A673 (cell line): ENCODE results near the gene SHISAL1. TPM values are rescaled to one million over a fixed set of nuclear protein-coding genes. Genes with fewer than 3 reads are reported as not detected.
A peak's percentile ranks its signal among the peaks of the same experiment; 100 is the strongest.

Experiments
- BruUV-seq: library from RNA; stranded (reverse); fragments of 400-500 nt; replicated peaks from 2 replicates; lab custom pipeline; 2021; lab: Mats Ljungman, UMichigan
- CTCF ChIA-PET: fragments of 300-600 bp; sonication (Branson Sonifier 250); formaldehyde crosslinking; loops from one replicate; lab custom pipeline; 2022; ENCODE audit warnings: antibody characterized with exemption; lab: Charles Lee
- POLR2A ChIA-PET: fragments of 300-600 bp; sonication (Branson Sonifier 250); formaldehyde crosslinking; loops from one replicate; lab custom pipeline; 2022; ENCODE audit warnings: antibody characterized with exemption; ENCODE audit not compliant: low non-redundant PET; lab: Charles Lee
- DNase-seq: peaks from one replicate; pipeline ENCODE4 v3.0.0-alpha.2; 2015; ENCODE audit warnings: low spot score
- H3K27ac ChIP-seq: fragments of 200-600 bp; sonication (generic); 2 replicates; pipeline ENCODE4 v1.5.1; 2016; ENCODE audit warnings: mixed run types, low read depth, mild to moderate bottlenecking, mixed read lengths, antibody characterized with exemption, low read length; ENCODE audit not compliant: poor library complexity, severe bottlenecking
- H3K27me3 ChIP-seq: fragments of 200-600 bp; sonication (generic); replicated peaks from 2 replicates; pipeline ENCODE4 v1.6.1; 2017; ENCODE audit warnings: mixed run types, low read depth, mild to moderate bottlenecking, mixed read lengths, antibody characterized with exemption, low read length; ENCODE audit not compliant: insufficient read depth, poor library complexity
- H3K36me3 ChIP-seq: fragments of 200-600 bp; sonication (generic); 2 replicates; pipeline ENCODE4 v1.6.1; 2016; ENCODE audit warnings: mixed run types, mild to moderate bottlenecking, mixed read lengths, antibody characterized with exemption, low read length; ENCODE audit not compliant: insufficient read depth, poor library complexity, severe bottlenecking
- H3K4me1 ChIP-seq: fragments of 200-600 bp; sonication (generic); 2 replicates; pipeline ENCODE4 v1.6.1; 2017; ENCODE audit warnings: mixed run types, mild to moderate bottlenecking, mixed read lengths, antibody characterized with exemption, low read length; ENCODE audit not compliant: insufficient read depth, poor library complexity, severe bottlenecking
- H3K4me3 ChIP-seq: fragments of 200-600 bp; sonication (generic); 2 replicates; pipeline ENCODE4 v1.5.1; 2016; ENCODE audit warnings: low read depth, mixed run types, mild to moderate bottlenecking, mixed read lengths, low read length; ENCODE audit not compliant: poor library complexity, severe bottlenecking
- H3K9me3 ChIP-seq: fragments of 200-600 bp; sonication (generic); 2 replicates; pipeline ENCODE4 v1.6.1; 2016; ENCODE audit warnings: mixed run types, low read depth, mild to moderate bottlenecking, mixed read lengths, antibody characterized with exemption, low read length; ENCODE audit not compliant: poor library complexity, severe bottlenecking
- CTCF ChIP-seq: fragments of 300-800, 200-600 bp; sonication (generic); conservative IDR thresholded peaks from 2 replicates; pipeline ENCODE4 v1.5.1; 2017; ENCODE audit warnings: low read depth, mild to moderate bottlenecking, antibody characterized with exemption, low read length, moderate library complexity, mixed read lengths
- EZH2 ChIP-seq: fragments of 200-600 bp; sonication (generic); IDR thresholded peaks from 2 replicates; pipeline ENCODE4 v1.6.1; 2017; ENCODE audit warnings: borderline replicate concordance, low read depth, mild to moderate bottlenecking, mixed read lengths, antibody characterized with exemption, low read length; ENCODE audit not compliant: poor library complexity, severe bottlenecking
- intact Hi-C: fragments of 100-400 bp; cut with micrococcal nuclease; formaldehyde crosslinking; loops from one replicate; pipeline ENCODE4 v1.10.0; 2022; ENCODE audit not compliant: unreplicated experiment
- total RNA-seq: library from RNA; stranded (reverse); gene quantifications from 2 replicates; pipeline ENCODE4 v1.2.3, GENCODE V29; 2021

The SHISAL1 gene
- total RNA-seq, 1 experiment from 2014 or later = 1.8 TPM

- intact Hi-C loops = no loop called here
- Histone ChIP-seq H3K9me3 (no peaks in the 10 kb centered on the region), H3K4me3 (no peak overlapping the region), H3K27ac (peak overlapping the region; percentile 79), H3K27me3 (no peaks in the 10 kb centered on the region), H3K36me3 (no peaks in the 10 kb centered on the region), H3K4me1 (peaks cover 56% of the 10 kb centered on the region)
- TF ChIP-seq CTCF = no peak
- TF ChIP-seq EZH2 = no peak
- CTCF ChIA-PET = no interaction called here
- BruUV-seq = no TSS peak
- POLR2A ChIA-PET = no interaction called here
- DNase-seq = no peak
These were observed 26.1 kb downstream of the SHISAL1 start for GRCh38 chr22:44286646-44287045.

- H3K4me3 ChIP-seq = no peak overlapping the region
- TF ChIP-seq CTCF = no peak
- no peak for TF ChIP-seq EZH2
- CTCF ChIA-PET = interaction anchor here (0.6 kb wide), 1 partner anchor 41 kb away, joined by 3 read pairs; no protein-coding TSS in a partner anchor
- POLR2A ChIA-PET = no interaction called here
- intact Hi-C loops = loop anchor here (5.0 kb wide), 1 partner anchor 48 kb away; no protein-coding TSS in a partner anchor
- H3K9me3 ChIP-seq = no peaks in the 10 kb centered on the region
- peaks cover 56% of the 10 kb centered on the region for H3K4me1 ChIP-seq
- peak; percentile 81 for DNase-seq
- no peaks in the 10 kb centered on the region for H3K27me3 ChIP-seq
- no TSS peak for BruUV-seq
- peak overlapping the region; percentile 79 for H3K27ac ChIP-seq
- H3K36me3 ChIP-seq = no peaks in the 10 kb centered on the region
These were observed 28.0 kb downstream of the SHISAL1 start for GRCh38 chr22:44284711-44285110.

GRCh38 chr22:44281768-44282637 lies 30.7 kb downstream of the SHISAL1 start:
- TF ChIP-seq EZH2 (no peak), CTCF (no peak)
- intact Hi-C loops = loop anchor here (5.0 kb wide), 1 partner anchor 50 kb away; no protein-coding TSS in a partner anchor
- no peaks in the 10 kb centered on the region for H3K9me3 ChIP-seq
- H3K27me3 ChIP-seq = no peaks in the 10 kb centered on the region
- CTCF ChIA-PET = no interaction called here
- no peaks in the 10 kb centered on the region for H3K36me3 ChIP-seq
- peaks cover 54% of the 10 kb centered on the region for H3K4me1 ChIP-seq
- POLR2A ChIA-PET = no interaction called here
- peak; percentile 22 for DNase-seq
- H3K27ac ChIP-seq = no peak overlapping the region
- no peak overlapping the region for H3K4me3 ChIP-seq
- BruUV-seq = no TSS peak
